NCI-H82 treated with DMSO at 0.1 percent for 48 hours (cell line): ENCODE results near the gene HLTF.
"Not testable (repeated sequence)": the region's sequence is repeated elsewhere in the genome, so short reads cannot be mapped to it uniquely, and the experiment has no call there.

Experiments used
- DNase-seq: peaks from one replicate; lab custom pipeline; 2025; ENCODE audit not compliant: unreplicated experiment; lab: John Stamatoyannopoulos, UW

HLTF gene

GRCh38 chr3:148992635-148993255 is 93.6 kb downstream of the HLTF start:
- no peak for DNase-seq

GRCh38 chr3:148992027-148992634 is 94.2 kb downstream of the HLTF start:
- peak; percentile 74 for DNase-seq

DNA sequence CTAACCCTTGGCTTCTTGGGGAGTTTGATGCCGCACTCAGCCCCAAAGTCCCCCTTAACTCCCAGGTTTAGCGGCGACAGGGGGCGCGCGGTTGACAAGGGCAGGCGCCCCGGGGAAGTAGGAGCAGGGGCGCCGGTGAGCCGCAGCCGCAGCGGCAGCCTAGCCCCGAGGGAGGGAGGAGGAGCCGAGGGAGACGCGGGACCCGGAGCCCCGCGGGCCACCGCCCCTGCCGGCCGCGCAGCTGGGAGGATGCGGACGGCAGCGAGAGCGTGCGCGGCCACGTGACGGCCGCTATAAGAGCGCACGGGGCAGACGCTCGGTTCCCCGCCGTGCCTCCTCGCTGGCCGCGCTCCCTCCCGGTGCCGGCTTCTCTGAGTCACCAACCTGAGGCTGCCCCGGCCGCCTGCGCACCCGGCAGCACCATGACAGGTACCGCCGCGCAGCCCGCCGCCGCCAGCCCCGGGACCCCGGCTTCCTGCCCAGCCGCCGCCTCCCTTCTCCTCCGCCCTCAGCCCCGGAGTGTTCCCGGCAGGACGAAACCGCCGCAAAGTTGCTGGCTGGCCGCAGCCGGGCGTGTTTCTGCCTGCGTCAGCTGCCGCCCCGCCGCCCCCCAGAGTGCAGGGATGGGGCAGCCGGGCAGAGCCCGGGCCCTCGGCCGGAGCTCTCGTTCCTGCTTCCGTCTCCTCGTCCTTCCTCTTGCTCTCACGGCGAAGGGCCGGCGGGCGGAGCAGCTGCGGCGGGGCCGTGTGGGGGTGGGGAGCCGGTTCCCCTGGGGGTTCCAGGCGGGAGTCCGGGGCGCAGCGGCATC is 94.9 kb downstream of the HLTF start, which contains the start of gene GYG1:
Gene GYG1, plus strand, starts transcription at position 322 of the 808 bp plus-strand sequence. Its CDS starts 101 bp downstream, at position 423.
- no peak for DNase-seq

- no peak for DNase-seq
Observed at GRCh38 chr3:148990236-148990635, 96.1 kb downstream of the HLTF start.

DNA sequence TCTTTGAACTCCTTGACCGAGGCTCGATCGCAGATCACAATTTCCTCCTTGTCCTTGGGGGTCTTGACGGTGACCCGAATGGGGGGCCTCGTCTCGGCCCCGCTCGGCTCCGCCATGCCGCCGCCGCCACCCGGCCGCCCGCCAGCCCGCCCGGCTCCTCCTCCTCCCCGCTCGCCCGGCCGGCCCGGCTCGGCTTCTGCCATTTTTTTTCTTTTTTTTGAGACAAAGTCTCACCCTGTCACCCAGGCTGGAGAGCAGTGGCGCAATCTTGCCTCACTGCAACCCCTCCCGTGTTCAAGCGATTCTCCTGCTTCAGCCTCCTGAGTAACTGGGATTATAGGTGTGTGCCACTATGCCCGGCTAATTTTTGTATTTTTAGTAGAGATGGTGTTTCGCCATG is 98.8 kb downstream of the HLTF start:
- DNase-seq: not testable (repeated sequence)

- no peak for DNase-seq
Observed at GRCh38 chr3:148981273-148981672, 105.1 kb downstream of the HLTF start.
